C4-2B (cell line): ENCODE results near the gene FHOD3.

Experiments used
- ZFX ChIP-seq: fragments of 450-650 bp; IDR thresholded peaks from 2 replicates; pipeline ENCODE4 v1.6.1; 2017
- TF ChIP-seq, protein P1 (sequence below): fragments of 450-650 bp; conservative IDR thresholded peaks from 2 replicates; pipeline ENCODE4 v1.5.1; 2017; ENCODE audit warnings: mild to moderate bottlenecking

DNA sequence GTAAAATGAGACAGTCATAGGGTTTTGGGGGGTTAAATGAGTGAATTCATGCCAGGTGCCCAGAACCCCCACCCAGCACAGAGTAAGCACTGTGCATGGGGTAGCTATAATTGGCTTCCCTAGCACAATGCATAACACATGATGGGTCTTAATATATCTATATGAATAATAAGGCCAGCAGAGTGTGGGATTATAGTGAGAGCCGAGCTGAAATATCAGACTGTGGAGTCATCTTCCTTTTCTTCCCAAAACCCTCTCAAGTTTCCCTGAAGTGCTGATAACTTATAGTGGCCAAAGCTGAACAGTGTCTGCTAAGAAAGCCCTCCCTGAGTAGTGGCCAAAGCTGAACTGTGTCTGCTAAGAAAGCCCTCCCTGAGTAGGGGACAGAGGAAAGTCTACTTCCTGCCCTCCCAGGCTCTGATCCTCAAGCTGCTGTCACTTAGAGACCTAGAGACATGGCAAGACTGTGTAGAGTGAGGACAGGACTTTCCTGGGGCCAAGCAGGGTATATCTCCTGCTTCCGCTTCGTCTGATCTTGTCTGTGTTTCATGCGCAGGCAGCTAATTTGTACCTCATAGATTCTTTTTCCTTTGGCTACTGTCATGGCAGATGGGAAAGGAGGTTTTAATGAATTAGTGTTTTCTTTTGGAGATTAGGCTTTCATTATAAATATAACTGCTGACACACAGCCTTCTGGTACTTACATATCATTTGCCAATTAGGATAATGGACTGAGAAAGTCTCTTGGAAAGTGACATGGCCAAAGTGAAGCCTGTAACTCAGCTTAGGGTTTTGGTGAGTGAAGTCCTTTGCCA is 94.9 kb downstream of the FHOD3 start:
- TF ChIP-seq, protein P1, sequence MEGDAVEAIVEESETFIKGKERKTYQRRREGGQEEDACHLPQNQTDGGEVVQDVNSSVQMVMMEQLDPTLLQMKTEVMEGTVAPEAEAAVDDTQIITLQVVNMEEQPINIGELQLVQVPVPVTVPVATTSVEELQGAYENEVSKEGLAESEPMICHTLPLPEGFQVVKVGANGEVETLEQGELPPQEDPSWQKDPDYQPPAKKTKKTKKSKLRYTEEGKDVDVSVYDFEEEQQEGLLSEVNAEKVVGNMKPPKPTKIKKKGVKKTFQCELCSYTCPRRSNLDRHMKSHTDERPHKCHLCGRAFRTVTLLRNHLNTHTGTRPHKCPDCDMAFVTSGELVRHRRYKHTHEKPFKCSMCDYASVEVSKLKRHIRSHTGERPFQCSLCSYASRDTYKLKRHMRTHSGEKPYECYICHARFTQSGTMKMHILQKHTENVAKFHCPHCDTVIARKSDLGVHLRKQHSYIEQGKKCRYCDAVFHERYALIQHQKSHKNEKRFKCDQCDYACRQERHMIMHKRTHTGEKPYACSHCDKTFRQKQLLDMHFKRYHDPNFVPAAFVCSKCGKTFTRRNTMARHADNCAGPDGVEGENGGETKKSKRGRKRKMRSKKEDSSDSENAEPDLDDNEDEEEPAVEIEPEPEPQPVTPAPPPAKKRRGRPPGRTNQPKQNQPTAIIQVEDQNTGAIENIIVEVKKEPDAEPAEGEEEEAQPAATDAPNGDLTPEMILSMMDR: no peak
- TF ChIP-seq ZFX: no peak
